SK-N-SH treated with all-trans-retinoic acid at 6 μM for 48 hours (cell line): ENCODE measurements around the gene TMEM39B.
"Not testable (repeated sequence)": the region's sequence is repeated elsewhere in the genome, so short reads cannot be mapped to it uniquely, and the experiment has no call there.

Experiments
- ATAC-seq: fragments of 200-7000 bp; cut with Tn5 transposase; 3 replicates; pipeline ENCODE4 v1.9.1; 2020; ENCODE audit warnings: mild to moderate bottlenecking, moderate library complexity
- ARNTL ChIP-seq: fragments of 450-650 bp; formaldehyde crosslinking; IDR thresholded peaks from 2 replicates; pipeline ENCODE4 v1.5.0; 2020; ENCODE audit warnings: low read depth, mild to moderate bottlenecking, moderate library complexity, borderline replicate concordance
- BACH2 ChIP-seq: fragments of 250-450 bp; sonication (Bioruptor Pico); IDR thresholded peaks from 2 replicates; pipeline ENCODE4 v1.9.0; 2021; ENCODE audit warnings: mild to moderate bottlenecking, borderline replicate concordance
- CSDC2 ChIP-seq: fragments of 250-450 bp; sonication (Bioruptor Pico); IDR thresholded peaks from 2 replicates; pipeline ENCODE4 v1.5.0; 2020; ENCODE audit warnings: mild to moderate bottlenecking, moderate library complexity
- ESRRG ChIP-seq: fragments of 250-450 bp; sonication (Bioruptor Pico); IDR thresholded peaks from 2 replicates; pipeline ENCODE4 v1.6.1; 2021; ENCODE audit warnings: mild to moderate bottlenecking
- GLIS3 ChIP-seq: fragments of 250-450 bp; sonication (Bioruptor Pico); IDR thresholded peaks from 2 replicates; pipeline ENCODE4 v1.5.0; 2020; ENCODE audit warnings: mild to moderate bottlenecking, moderate library complexity
- ISL1 ChIP-seq: fragments of 250-450 bp; sonication (Bioruptor Pico); IDR thresholded peaks from 2 replicates; pipeline ENCODE4 v2.1.2; 2022; ENCODE audit warnings: mild to moderate bottlenecking, moderate library complexity
- OSR1 ChIP-seq: fragments of 250-450 bp; sonication (Bioruptor Pico); IDR thresholded peaks from 2 replicates; pipeline ENCODE4 v1.8.0; 2022; ENCODE audit warnings: moderate library complexity, mild to moderate bottlenecking, inconsistent platforms
- PPARA ChIP-seq: fragments of 250-450 bp; sonication (Bioruptor Pico); IDR thresholded peaks from 2 replicates; pipeline ENCODE4 v1.5.0; 2020; ENCODE audit warnings: mild to moderate bottlenecking, borderline replicate concordance
- RARB ChIP-seq: fragments of 250-450 bp; sonication (Bioruptor Pico); IDR thresholded peaks from 2 replicates; pipeline ENCODE4 v1.8.0; 2021; ENCODE audit warnings: mild to moderate bottlenecking, moderate library complexity
- SNAI2 ChIP-seq: fragments of 250-450 bp; sonication (Bioruptor Pico); IDR thresholded peaks from 2 replicates; pipeline ENCODE4 v1.5.0; 2020; ENCODE audit warnings: mild to moderate bottlenecking, moderate library complexity
- TCF4 ChIP-seq: fragments of 250-450 bp; sonication (Bioruptor Pico); IDR thresholded peaks from 2 replicates; pipeline ENCODE4 v1.8.0; 2021; ENCODE audit warnings: mild to moderate bottlenecking, moderate library complexity, borderline replicate concordance
- TOX ChIP-seq: fragments of 250-450 bp; sonication (Bioruptor Pico); IDR thresholded peaks from 2 replicates; pipeline ENCODE4 v1.8.0; 2021; ENCODE audit warnings: mild to moderate bottlenecking, moderate library complexity, borderline replicate concordance
- ZC3H10 ChIP-seq: fragments of 250-450 bp; sonication (Bioruptor Pico); IDR thresholded peaks from 2 replicates; pipeline ENCODE4 v1.5.1; 2021; ENCODE audit warnings: mild to moderate bottlenecking, moderate library complexity
- ZFP3 ChIP-seq: fragments of 250-450 bp; sonication (Bioruptor Pico); IDR thresholded peaks from 2 replicates; pipeline ENCODE4 v1.5.0; 2020; ENCODE audit warnings: mild to moderate bottlenecking, moderate library complexity
- ZFP30 ChIP-seq: fragments of 450-650 bp; formaldehyde crosslinking; IDR thresholded peaks from 2 replicates; pipeline ENCODE4 v1.5.0; 2022; ENCODE audit warnings: mild to moderate bottlenecking, moderate library complexity
- ZNF70 ChIP-seq: fragments of 450-650 bp; formaldehyde crosslinking; IDR thresholded peaks from 2 replicates; pipeline ENCODE4 v1.5.0; 2020; ENCODE audit warnings: mild to moderate bottlenecking, moderate library complexity
- ZNF8 ChIP-seq: fragments of 450-650 bp; formaldehyde crosslinking; IDR thresholded peaks from 2 replicates; pipeline ENCODE4 v1.5.0; 2020; ENCODE audit warnings: mild to moderate bottlenecking, moderate library complexity
- TF ChIP-seq, protein P1 (sequence below): fragments of 250-450 bp; sonication (Bioruptor Pico); IDR thresholded peaks from 2 replicates; pipeline ENCODE4 v1.5.1; 2020; ENCODE audit warnings: low read depth, mild to moderate bottlenecking, moderate library complexity
- TF ChIP-seq, protein P2 (sequence below): fragments of 250-450 bp; sonication (Bioruptor Pico); IDR thresholded peaks from 2 replicates; pipeline ENCODE4 v1.5.0; 2020; ENCODE audit warnings: mild to moderate bottlenecking, moderate library complexity
- TF ChIP-seq, protein P3 (sequence below): fragments of 250-450 bp; sonication (Bioruptor Pico); IDR thresholded peaks from 2 replicates; pipeline ENCODE4 v1.8.0; 2021; ENCODE audit warnings: low read depth, mild to moderate bottlenecking, moderate library complexity, borderline replicate concordance
- TF ChIP-seq, protein P4 (sequence below): fragments of 250-450 bp; sonication (Bioruptor Pico); IDR thresholded peaks from 2 replicates; pipeline ENCODE4 v1.5.1; 2021; ENCODE audit warnings: mild to moderate bottlenecking, moderate library complexity

Gene TMEM39B

DNA sequence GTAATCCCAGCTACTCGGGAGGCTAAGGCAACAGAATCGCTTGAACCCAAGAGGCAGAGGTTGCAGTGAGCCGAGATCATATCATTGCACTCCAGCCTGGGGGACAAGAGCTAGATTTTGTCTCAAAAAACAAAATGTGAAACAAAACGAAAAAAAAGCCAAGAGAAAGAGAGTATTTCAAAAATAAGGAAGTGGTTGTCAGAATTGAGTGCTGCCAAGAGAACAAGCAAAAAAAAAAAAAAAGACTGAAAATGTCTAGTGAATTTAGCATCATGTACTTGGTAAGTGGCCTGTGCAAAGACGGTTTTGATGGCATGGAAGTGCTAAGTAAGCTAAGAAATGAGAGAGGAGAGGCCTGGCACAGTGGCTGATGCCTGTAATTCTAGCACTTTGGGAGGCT lies 49.4 kb downstream of the TMEM39B start (continued):
- TF ChIP-seq, protein P1, sequence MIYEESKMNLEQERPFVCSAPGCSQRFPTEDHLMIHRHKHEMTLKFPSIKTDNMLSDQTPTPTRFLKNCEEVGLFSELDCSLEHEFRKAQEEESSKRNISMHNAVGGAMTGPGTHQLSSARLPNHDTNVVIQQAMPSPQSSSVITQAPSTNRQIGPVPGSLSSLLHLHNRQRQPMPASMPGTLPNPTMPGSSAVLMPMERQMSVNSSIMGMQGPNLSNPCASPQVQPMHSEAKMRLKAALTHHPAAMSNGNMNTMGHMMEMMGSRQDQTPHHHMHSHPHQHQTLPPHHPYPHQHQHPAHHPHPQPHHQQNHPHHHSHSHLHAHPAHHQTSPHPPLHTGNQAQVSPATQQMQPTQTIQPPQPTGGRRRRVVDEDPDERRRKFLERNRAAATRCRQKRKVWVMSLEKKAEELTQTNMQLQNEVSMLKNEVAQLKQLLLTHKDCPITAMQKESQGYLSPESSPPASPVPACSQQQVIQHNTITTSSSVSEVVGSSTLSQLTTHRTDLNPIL (CRISPR knock-in tag): no peak
- TF ChIP-seq TCF4 (CRISPR knock-in tag): no peak

DNA sequence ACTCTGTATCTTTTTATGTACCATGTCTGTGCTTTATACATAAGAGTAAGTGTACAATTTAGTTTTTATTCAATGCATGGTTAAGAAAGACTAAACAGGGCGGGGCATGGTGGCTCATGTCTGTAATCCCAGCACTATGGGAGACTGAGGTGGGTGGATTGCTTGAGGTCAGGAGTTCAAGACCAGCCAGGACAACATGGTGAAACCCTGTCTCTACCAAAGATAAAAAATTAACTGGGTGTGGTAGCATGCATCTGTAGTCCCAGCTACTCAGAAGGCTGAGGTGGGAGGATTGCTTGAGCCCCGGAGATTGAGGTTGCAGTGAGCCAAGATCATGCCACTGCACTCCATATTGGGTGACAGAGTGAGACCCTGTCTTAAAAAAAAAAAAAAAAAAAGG lies 50.6 kb downstream of the TMEM39B start:
- not testable (repeated sequence) for ATAC-seq

DNA sequence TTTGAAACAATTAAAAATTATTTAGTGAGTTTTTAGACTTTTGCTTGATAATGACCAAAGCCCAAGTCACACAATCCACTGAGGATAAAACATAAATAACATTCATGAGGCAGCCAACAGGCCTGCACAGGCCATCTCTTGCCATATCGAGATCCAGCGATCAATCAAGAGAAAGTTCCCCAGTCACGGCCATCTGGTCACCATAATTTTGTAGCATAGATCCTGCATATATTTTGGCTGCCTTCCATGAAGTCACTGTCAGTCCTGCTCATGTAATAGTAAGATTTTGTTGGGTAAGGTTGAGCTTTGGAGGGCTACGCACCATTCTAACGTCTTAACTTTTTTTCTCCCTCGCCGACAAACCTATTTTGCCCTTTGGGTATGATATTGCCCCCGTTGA lies 52.6 kb downstream of the TMEM39B start:
- ATAC-seq: no peak
- no peak for TF ChIP-seq ARNTL
- TF ChIP-seq OSR1: no peak
- TF ChIP-seq ZNF70 (CRISPR knock-in tag): no peak
- TF ChIP-seq GLIS3: no peak
- TF ChIP-seq, protein P1 (CRISPR knock-in tag): no peak
- TF ChIP-seq ZNF8 (CRISPR knock-in tag): no peak
- TF ChIP-seq ZFP30: no peak
- TF ChIP-seq, protein P2, sequence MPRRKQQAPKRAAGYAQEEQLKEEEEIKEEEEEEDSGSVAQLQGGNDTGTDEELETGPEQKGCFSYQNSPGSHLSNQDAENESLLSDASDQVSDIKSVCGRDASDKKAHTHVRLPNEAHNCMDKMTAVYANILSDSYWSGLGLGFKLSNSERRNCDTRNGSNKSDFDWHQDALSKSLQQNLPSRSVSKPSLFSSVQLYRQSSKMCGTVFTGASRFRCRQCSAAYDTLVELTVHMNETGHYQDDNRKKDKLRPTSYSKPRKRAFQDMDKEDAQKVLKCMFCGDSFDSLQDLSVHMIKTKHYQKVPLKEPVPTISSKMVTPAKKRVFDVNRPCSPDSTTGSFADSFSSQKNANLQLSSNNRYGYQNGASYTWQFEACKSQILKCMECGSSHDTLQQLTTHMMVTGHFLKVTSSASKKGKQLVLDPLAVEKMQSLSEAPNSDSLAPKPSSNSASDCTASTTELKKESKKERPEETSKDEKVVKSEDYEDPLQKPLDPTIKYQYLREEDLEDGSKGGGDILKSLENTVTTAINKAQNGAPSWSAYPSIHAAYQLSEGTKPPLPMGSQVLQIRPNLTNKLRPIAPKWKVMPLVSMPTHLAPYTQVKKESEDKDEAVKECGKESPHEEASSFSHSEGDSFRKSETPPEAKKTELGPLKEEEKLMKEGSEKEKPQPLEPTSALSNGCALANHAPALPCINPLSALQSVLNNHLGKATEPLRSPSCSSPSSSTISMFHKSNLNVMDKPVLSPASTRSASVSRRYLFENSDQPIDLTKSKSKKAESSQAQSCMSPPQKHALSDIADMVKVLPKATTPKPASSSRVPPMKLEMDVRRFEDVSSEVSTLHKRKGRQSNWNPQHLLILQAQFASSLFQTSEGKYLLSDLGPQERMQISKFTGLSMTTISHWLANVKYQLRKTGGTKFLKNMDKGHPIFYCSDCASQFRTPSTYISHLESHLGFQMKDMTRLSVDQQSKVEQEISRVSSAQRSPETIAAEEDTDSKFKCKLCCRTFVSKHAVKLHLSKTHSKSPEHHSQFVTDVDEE (CRISPR knock-in tag): peak; percentile 73; the same call in 1 of the 2 replicates
- TF ChIP-seq, protein P3, sequence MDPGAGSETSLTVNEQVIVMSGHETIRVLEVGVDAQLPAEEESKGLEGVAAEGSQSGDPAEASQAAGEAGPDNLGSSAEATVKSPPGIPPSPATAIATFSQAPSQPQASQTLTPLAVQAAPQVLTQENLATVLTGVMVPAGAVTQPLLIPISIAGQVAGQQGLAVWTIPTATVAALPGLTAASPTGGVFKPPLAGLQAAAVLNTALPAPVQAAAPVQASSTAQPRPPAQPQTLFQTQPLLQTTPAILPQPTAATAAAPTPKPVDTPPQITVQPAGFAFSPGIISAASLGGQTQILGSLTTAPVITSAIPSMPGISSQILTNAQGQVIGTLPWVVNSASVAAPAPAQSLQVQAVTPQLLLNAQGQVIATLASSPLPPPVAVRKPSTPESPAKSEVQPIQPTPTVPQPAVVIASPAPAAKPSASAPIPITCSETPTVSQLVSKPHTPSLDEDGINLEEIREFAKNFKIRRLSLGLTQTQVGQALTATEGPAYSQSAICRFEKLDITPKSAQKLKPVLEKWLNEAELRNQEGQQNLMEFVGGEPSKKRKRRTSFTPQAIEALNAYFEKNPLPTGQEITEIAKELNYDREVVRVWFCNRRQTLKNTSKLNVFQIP (CRISPR knock-in tag): no peak
- TF ChIP-seq ZC3H10: no peak
- TF ChIP-seq PPARA (CRISPR knock-in tag): no peak
- no peak for TF ChIP-seq ESRRG
- TF ChIP-seq ZFP3 (CRISPR knock-in tag): no peak
- no peak for TF ChIP-seq RARB (CRISPR knock-in tag)
- no peak for TF ChIP-seq SNAI2
- no peak for TF ChIP-seq BACH2 (CRISPR knock-in tag)
- peak; percentile 82 for TF ChIP-seq TCF4 (CRISPR knock-in tag)
- TF ChIP-seq, protein P4, sequence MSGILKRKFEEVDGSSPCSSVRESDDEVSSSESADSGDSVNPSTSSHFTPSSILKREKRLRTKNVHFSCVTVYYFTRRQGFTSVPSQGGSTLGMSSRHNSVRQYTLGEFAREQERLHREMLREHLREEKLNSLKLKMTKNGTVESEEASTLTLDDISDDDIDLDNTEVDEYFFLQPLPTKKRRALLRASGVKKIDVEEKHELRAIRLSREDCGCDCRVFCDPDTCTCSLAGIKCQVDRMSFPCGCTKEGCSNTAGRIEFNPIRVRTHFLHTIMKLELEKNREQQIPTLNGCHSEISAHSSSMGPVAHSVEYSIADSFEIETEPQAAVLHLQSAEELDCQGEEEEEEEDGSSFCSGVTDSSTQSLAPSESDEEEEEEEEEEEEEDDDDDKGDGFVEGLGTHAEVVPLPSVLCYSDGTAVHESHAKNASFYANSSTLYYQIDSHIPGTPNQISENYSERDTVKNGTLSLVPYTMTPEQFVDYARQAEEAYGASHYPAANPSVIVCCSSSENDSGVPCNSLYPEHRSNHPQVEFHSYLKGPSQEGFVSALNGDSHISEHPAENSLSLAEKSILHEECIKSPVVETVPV: no peak

DNA sequence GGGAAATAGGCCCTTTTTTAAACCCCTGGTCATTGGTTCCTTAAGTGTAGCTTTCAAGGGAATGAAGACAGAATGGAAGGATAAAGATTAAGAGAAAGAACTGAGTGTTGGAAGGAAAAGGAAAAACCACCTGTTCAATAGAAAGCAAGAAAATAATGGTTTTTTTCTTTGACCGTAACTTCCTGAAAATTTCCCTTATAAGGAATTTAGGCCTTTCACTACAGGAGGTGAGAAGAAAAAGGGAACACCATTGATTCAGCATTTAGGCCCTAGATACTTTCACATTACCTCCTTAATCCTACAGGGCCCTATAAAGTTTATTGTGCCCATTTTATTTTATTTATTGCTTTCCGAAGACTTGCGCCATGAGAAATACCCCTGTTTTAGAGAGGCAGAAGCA lies 54.0 kb downstream of the TMEM39B start:
- no peak for ATAC-seq
- no peak for TF ChIP-seq GLIS3
- no peak for TF ChIP-seq PPARA (CRISPR knock-in tag)
- TF ChIP-seq BACH2 (CRISPR knock-in tag): no peak
- TF ChIP-seq OSR1: no peak
- no peak for TF ChIP-seq SNAI2

DNA sequence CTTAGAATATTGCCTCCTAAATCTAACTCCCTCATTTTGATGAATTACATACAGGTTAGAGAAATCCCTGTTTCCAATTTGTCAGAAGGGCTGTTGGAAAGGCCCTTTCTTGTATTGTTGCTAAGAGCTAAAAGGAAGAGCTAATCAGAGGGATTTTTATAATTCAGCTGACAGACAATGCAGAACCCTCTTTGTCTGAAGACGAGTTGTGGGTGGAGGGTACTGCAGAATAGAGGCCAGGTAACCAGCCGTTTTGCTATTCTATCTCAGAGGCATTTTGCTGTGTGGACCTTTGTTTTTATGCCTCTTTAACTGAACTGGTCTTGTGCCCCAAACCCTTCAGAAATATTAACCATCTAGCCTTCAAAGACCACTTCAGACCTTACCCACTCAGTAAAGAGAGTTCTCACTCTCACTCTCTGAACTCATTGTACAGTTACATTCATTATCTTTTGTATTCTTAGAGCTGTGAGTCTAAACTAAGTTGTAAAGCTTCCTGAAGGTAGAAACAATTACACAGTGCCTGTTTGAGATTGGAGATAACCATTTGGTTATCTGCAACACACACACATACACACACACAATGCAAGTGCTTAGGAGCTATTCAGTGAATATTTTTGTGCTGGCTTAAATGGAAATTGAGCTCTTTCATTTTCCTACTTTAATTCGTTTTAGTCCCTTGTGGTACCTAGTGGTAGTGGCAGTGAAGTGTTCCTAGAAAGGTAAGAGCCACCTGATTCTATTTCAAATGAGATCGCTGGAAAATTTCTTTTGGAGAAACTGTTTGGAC lies 54.9 kb downstream of the TMEM39B start:
- ATAC-seq: no peak
- TF ChIP-seq OSR1 (no peak), TOX (CRISPR knock-in tag) (no peak), ESRRG (no peak), PPARA (CRISPR knock-in tag) (no peak), RARB (CRISPR knock-in tag) (no peak), ZFP3 (CRISPR knock-in tag) (no peak), ZC3H10 (no peak), CSDC2 (CRISPR knock-in tag) (no peak), ISL1 (CRISPR knock-in tag) (no peak), SNAI2 (no peak)
- TF ChIP-seq, protein P1 (CRISPR knock-in tag): no peak
- TF ChIP-seq, protein P2 (CRISPR knock-in tag): no peak
